HFFc6 (cell line): ENCODE measurements around the gene FMN2. TPM values are rescaled to one million over a fixed set of nuclear protein-coding genes. Genes with fewer than 3 reads are reported as not detected.

Experiments used
- DNase-seq: peaks from one replicate; pipeline ENCODE4 v3.0.0-alpha.2; 2018
- H3K27ac Mint-ChIP-seq: 2 replicates; pipeline ENCODE4 v1.8.0; 2020; ENCODE audit warnings: mild to moderate bottlenecking, mixed read lengths
- H3K27me3 Mint-ChIP-seq: 2 replicates; pipeline ENCODE4 v1.8.0; 2021; ENCODE audit warnings: mild to moderate bottlenecking, moderate library complexity, mixed read lengths; ENCODE audit not compliant: insufficient read depth
- H3K36me3 Mint-ChIP-seq: 2 replicates; pipeline ENCODE4 v1.8.0; 2021; ENCODE audit warnings: low read depth, mixed read lengths
- H3K4me1 Mint-ChIP-seq: 2 replicates; pipeline ENCODE4 v1.8.0; 2020; ENCODE audit warnings: low read depth, mixed read lengths
- H3K4me3 Mint-ChIP-seq: 2 replicates; pipeline ENCODE4 v1.8.0; 2020; ENCODE audit warnings: mild to moderate bottlenecking, moderate library complexity, mixed read lengths
- H3K9me3 Mint-ChIP-seq: 2 replicates; pipeline ENCODE4 v1.8.0; 2020; ENCODE audit warnings: mild to moderate bottlenecking, mixed read lengths
- CTCF ChIP-seq: fragments of 200-600 bp; sonication (generic); IDR thresholded peaks from 2 replicates; pipeline ENCODE4 v1.5.0; 2021; ENCODE audit warnings: antibody characterized with exemption, mild to moderate bottlenecking
- total RNA-seq, 6 experiments: library from RNA; stranded (reverse); fragmentation: NEBNext Ultra II Directional; extraction: Animal tissue kit (Norgen Biotek cat#: 25700); gene quantifications; 2 replicates in 1 of 6; 3 replicates in 5 of 6; pipeline ENCODE4 v1.2.3, GENCODE V29; 2021

Gene FMN2
- total RNA-seq, 6 experiments from 2014 or later, result 82.6 to 115 (median 96.4) TPM

DNA sequence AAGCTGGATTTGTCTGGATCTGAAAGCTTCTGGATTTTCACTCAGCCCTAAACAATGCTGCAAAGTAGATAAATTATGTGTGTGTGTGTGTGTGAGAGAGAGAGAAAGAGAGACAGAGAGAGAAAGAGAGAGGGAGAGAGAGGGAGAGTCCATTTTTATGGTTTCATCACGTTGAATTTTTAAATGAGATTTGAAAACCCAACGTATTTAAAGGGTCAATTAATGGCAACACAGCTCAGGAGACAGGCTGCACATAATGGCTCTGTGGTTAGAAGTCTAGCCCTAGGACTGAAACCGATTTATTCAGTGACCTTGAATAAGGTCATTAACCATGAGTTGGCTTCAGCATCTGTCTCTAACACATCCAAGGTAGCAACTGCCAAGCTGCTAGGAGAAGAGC is 35.3 kb upstream of the FMN2 start:
- Mint-ChIP-seq H3K27me3 (peaks cover 2% of the 10 kb centered on the region; the same call in 1 of the 2 replicates), H3K36me3 (peaks cover 5% of the 10 kb centered on the region; the same call in 1 of the 2 replicates), H3K9me3 (no peaks in the 10 kb centered on the region), H3K4me3 (no peak overlapping the region), H3K27ac (no peak overlapping the region), H3K4me1 (peaks cover 6% of the 10 kb centered on the region; the same call in 1 of the 2 replicates)
- DNase-seq, result no peak
- TF ChIP-seq CTCF, result no peak

GRCh38 chr1:240058049-240058448 is 33.6 kb upstream of the FMN2 start:
- H3K27me3 Mint-ChIP-seq, result peaks cover 3% of the 10 kb centered on the region; the same call in 1 of the 2 replicates
- no peaks in the 10 kb centered on the region for H3K9me3 Mint-ChIP-seq
- TF ChIP-seq CTCF, result no peak
- H3K4me1 Mint-ChIP-seq, result peaks cover 6% of the 10 kb centered on the region; the same call in 1 of the 2 replicates
- H3K36me3 Mint-ChIP-seq, result peaks cover 5% of the 10 kb centered on the region; the same call in 1 of the 2 replicates
- no peak overlapping the region for H3K27ac Mint-ChIP-seq
- H3K4me3 Mint-ChIP-seq, result no peak overlapping the region
- no peak for DNase-seq

DNA sequence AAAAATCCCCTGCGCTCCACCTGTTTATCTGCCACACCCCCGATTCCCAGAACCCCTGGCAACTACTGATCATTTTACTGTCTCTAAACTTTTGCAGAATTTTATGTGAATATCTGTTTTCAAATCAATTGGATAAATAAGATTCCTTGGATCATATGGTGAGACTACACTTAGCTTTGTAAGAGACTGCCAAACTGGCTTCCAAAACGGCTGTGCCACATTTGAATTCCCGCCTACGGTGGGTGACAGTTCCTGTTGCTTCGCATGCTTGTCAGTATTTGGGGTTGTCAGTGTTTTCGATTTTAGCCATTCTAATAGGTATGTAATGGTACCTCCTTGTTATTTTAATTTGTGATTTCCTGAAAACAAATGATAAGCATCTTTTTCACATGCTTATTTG is 22.7 kb upstream of the FMN2 start:
- H3K27ac Mint-ChIP-seq, result no peak overlapping the region
- no peak overlapping the region for H3K4me3 Mint-ChIP-seq
- no peaks in the 10 kb centered on the region for H3K27me3 Mint-ChIP-seq
- no peak for DNase-seq
- no peaks in the 10 kb centered on the region for H3K9me3 Mint-ChIP-seq
- H3K36me3 Mint-ChIP-seq, result peaks cover 10% of the 10 kb centered on the region; the same call in 1 of the 2 replicates
- peaks cover 21% of the 10 kb centered on the region for H3K4me1 Mint-ChIP-seq
- TF ChIP-seq CTCF, result no peak

- Mint-ChIP-seq H3K27me3 (no peaks in the 10 kb centered on the region), H3K4me3 (no peak overlapping the region), H3K9me3 (no peaks in the 10 kb centered on the region), H3K36me3 (peaks cover 10% of the 10 kb centered on the region; the same call in 1 of the 2 replicates), H3K27ac (no peak overlapping the region), H3K4me1 (peaks cover 25% of the 10 kb centered on the region)
- TF ChIP-seq CTCF, result no peak
- DNase-seq, result no peak
These were observed 21.5 kb upstream of the FMN2 start for GRCh38 chr1:240070188-240070587.

DNA sequence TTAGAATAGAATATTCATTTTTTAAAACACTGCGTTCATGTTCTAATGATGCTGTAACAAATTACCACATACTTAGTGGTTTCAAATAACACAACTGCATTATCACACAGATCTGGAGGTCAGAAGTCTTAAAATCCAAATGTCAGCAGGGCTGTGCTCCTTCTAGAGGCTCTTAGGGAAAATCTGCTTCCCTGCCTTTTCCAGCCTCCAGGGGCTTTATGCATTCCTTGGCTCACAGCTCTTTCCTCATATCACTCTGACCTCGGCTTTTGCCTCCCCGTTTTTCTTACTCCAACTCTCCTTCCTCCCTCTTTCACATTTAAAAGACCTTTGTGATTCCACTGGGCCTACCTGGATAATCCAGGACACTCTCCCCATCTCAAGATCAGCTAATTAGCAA is 18.6 kb upstream of the FMN2 start:
- DNase-seq, result no peak
- peaks cover 10% of the 10 kb centered on the region; the same call in 1 of the 2 replicates for H3K36me3 Mint-ChIP-seq
- H3K9me3 Mint-ChIP-seq, result peaks cover 9% of the 10 kb centered on the region; the same call in 1 of the 2 replicates
- no peak overlapping the region for H3K4me3 Mint-ChIP-seq
- peak overlapping the region; percentile 10; the same call in 1 of the 2 replicates for H3K27ac Mint-ChIP-seq
- TF ChIP-seq CTCF, result no peak
- peaks cover 28% of the 10 kb centered on the region for H3K4me1 Mint-ChIP-seq
- H3K27me3 Mint-ChIP-seq, result no peaks in the 10 kb centered on the region; the same call in 1 of the 2 replicates
